GM12873 (cell line): ENCODE data around the gene BPIFA3.

Source experiments
- CTCF ChIP-seq: IDR thresholded peaks from 2 replicates; pipeline ENCODE4 v1.5.1; 2012; ENCODE audit warnings: low read depth, mild to moderate bottlenecking, moderate library complexity, low read length, control low read depth; ENCODE audit not compliant: insufficient read depth; ENCODE audit errors: missing control alignments

Gene BPIFA3

GRCh38 chr20:33246077-33246476 is 28.9 kb downstream of the BPIFA3 start:
- TF ChIP-seq CTCF: no peak

DNA sequence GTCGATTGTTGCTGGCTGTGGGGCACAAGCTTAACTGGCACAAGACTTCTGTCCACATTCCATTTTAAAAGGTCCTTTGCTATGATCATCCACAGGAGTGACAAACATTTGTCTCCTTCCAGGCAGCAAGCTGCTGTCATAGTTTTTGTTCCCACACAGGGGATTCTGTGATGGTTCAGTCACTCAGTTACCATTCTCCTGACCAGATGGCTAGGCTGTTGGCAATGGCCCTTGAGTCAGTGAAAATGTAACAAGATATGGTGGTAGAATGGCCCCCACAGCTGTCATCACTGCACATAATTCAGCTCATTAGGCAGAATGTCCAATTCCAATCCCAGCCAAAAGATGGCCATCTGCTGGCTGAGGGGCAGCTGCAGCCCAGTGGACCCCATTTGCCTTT is 32.3 kb downstream of the BPIFA3 start:
- no peak for TF ChIP-seq CTCF

DNA sequence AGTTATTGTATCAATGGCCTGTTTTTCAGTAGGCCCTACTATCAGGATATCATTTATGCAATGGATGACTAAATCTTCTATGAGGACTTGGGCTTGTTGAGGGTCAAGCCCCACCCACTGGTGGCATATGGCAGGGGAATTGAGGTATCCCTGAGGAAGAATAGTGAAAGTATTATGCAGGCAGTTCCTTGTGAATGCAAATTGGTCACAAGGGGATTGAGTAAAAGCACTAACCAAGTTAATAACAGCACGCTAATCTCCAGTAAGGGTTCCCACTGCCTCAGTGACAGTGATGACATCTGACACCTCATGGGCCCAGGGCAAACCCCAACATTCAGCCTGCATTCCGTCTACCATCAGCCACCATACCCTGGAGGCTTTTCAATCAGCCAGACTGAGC is 33.5 kb downstream of the BPIFA3 start:
- no peak for TF ChIP-seq CTCF

DNA sequence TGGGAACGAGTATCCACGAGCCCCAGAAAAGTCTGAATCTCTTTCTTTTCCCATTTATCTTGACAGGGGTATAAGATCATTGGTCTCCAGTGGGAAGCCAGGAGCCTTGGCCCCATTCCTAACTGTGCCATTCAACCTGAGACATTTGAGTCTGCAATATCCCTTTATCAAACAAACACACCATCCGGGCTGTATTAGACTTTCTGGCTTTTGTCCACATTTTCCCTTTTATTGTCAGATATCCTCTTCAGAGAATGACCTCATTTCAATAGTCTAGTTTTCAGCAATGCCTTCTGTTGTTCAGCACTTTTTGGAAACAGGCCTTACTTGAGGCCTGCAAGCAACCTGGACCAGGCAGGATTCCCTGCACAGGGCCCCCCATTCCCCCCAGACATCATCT is 34.3 kb downstream of the BPIFA3 start:
- TF ChIP-seq CTCF: no peak

DNA sequence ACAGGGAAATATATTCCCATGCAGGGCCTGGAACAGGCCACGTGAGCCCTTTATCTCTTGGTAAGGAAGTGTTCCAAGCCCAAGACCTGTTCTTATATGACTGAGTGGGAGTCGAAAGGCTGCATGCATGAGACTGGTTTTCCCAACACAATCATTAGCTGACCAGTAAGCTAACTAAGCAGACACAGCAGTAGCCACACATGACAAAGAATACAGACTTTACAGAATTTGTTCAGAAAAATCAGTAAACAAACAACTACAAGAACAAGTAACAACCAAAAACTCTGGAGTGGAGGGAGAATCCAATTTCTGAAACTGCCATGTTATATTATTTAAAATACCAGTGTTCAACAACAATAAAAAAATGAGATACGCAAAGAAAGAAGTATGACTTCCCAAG is 35.3 kb downstream of the BPIFA3 start:
- TF ChIP-seq CTCF: no peak

GRCh38 chr20:33255005-33255404 is 37.9 kb downstream of the BPIFA3 start:
- TF ChIP-seq CTCF: no peak

DNA sequence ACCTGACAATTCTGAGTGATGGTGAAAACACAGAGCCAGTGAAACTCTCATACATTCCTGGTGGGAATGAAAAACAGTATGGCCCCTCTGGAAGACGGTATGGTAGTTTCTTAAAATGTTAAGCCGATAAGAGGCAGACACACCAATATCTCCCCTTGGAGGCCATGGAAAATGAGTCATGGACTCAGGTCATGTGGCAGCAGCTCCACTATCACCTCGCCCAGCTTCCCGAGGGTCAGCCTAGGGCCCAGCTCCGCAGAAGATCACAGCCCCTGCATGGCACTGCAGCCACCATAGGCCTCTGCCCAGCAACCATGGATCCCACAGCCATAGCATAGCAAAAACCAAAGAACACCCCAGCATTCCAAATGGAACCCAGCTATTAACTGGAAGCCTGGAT is 40.1 kb downstream of the BPIFA3 start:
- no peak for TF ChIP-seq CTCF

GRCh38 chr20:33259371-33259770 is 42.2 kb downstream of the BPIFA3 start:
- no peak for TF ChIP-seq CTCF
